Ramos (cell line): ENCODE measurements around the gene LRRFIP2.
"Not testable (repeated sequence)": the region's sequence is repeated elsewhere in the genome, so short reads cannot be mapped to it uniquely, and the experiment has no call there.

ENCODE experiments used
- in situ Hi-C: fragments of 300-500 bp; cut with MboI; formaldehyde crosslinking; loops from one replicate; pipeline ENCODE4 v1.14.3; 2022; ENCODE audit warnings: low sequenced_read_pairs; ENCODE audit not compliant: unreplicated experiment

Gene LRRFIP2

GRCh38 chr3:37147666-37148065, 26.7 kb downstream of the LRRFIP2 start:
- in situ Hi-C loops: no loop called here

- in situ Hi-C loops: not testable (repeated sequence)
These were observed 27.5 kb downstream of the LRRFIP2 start for GRCh38 chr3:37146927-37147326.

DNA sequence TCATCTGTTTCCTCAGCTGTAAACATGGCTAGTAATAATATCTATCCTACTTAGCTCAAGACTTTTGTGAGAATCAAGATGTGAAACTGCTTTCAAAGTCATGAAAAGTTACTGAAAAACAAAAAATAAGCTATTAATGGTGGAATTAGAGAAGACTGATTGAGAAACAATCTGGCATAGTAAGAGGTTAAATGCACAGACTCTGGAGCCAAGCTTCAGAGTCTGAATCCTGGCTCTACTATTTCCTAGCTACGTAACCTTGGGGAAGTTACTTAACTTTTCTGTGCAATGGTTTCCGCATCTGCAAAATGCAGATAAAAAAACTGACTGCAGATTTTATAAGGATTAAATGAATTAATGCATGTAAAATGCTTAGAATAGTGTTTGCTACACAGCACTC, 28.8 kb downstream of the LRRFIP2 start:
- in situ Hi-C loops: no loop called here

DNA sequence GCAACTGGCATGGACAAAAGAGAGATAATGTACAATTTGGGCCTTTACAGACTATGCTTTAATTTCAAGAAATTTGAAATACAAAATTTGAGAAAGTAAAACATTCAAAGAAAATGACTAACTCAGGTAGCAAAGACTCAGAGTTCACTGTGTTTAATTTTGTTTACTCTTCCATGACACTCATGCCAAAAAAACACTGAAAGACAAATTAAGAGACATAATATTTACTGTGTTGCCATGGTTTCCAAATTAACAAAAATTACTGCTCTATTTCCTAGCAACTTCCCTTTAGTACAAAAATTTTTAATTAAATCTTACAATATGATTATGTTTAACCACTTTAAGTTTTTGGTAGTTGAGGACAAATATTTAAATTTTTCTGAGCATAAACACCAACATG, 29.6 kb downstream of the LRRFIP2 start:
- in situ Hi-C loops: no loop called here

GRCh38 chr3:37143821-37144220, 30.6 kb downstream of the LRRFIP2 start:
- in situ Hi-C loops: no loop called here

DNA sequence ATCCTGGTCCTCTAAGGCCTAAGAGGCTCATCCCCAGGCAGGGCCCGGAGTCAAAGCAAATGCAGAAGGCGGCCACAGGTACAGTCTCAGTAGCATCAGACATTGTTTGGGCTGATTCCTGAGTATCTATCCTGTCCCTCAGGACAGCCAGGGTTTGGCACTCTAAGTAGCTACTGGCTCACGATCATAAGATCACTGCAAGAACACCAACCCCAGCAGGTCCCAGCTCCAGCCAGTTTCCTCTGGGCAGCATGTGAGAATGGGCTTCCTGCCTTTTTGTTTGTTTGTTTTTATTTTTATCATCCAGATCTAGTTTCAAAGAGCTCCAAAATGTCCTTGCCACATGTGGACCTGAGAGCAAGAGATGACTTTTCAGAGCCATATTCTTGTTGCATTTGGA, 32.7 kb downstream of the LRRFIP2 start:
- in situ Hi-C loops: no loop called here

DNA sequence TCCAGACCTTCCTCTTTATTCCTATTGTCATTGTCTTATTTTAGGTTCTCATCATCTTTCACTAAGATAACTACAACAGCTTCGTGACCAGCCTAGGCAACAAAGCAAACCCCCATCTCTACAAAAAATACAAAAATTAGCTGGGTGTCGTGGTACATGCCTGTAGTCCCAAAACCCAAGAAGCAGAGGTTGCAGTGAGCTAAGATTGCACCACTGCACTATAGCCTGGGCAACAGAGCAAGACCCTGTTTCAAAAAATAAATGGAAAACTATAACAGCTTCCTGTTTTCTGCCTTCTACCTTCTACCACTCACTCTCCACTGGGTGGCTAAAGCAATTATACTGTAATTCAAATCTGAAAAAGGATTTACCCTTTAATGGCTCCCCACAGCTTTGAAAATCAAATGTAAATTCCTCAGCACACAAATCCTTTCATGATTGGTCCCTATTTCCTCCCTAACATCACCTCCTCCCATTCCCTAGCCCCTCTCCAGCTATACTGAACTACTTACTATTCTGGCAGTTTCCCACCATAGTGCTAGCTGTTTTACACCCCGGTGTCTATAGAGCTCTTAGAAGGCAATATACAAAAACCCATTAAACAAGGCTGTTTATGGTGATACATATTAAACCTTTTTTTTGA, 33.4 kb downstream of the LRRFIP2 start:
- in situ Hi-C loops: no loop called here

DNA sequence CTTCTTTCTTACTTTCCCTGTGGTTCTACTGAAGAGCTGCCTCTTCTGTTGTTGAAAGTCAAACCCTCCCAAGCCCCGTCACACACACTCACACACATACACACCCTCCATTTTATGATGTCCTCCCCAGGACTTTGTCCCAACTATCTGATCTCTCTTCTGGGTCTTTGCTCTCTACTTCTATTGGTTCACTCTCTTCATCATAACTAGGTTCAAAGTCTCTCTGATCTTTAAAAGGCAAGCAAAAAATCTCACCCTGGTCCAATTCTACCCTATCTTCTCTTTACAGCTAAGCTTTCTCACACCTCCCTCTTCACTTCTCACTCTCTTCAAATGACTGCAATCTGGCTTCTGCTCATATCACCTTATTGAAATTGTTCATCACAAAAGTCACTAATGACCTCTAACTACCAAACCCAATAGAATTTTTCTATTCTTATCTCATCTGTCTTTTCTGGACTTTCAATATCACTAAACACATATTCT, 34.8 kb downstream of the LRRFIP2 start:
- in situ Hi-C loops: no loop called here

- in situ Hi-C loops: no loop called here
These were observed 35.6 kb downstream of the LRRFIP2 start for GRCh38 chr3:37138816-37139215.

DNA sequence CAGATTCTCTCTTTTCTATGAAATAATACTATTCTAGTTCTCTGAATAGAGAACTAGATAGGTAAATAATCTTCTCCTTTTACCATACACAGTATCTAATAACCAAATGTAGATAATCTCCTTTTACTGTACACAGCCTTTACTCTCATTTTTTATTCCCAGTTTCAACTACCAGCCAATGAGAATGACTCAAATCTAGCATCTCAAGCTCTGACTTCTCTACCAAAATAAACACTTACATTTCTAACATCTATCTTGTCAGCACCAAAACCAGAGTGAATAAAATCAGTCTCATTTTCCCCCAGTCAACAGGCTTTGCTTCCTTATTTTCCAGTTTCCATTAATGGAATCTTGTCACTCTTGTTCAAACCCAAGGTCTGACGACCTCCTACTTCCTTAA, 36.9 kb downstream of the LRRFIP2 start:
- in situ Hi-C loops: no loop called here

DNA sequence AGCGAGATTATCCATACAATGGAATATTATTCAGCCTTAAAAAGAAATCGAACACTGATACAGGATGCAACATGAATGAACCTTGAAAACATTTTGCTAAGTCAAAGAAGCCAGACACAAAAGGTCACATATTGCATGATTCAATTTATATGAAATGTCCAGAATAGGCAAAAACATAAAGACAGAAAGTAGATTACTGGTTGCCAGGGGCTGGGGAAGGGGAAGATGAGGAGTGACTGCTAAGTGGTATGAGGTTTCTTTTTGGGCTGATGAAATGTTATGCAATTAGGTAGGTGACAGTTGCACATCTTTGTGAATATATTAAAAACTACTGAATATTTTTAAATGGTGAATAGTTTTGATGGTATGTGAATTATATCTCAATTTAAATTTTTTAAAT, 38.3 kb downstream of the LRRFIP2 start:
- in situ Hi-C loops: no loop called here

DNA sequence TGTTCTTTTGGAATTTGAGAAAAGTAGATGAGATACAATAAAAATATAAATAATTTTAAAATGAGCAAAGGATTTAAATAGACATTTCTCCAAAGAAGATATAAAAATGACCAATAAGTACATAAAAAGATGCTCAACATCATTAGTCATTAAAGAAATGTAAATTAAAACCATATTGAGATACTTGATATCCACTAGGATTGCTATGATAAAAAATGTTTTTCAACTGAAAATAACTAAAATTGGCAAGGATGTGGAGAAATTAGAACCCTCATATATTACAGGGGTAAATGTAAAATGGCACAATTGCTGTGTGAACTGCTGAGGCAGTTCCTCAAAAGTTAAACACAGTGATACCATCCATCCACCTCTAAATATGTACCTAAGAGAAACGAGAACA, 38.8 kb downstream of the LRRFIP2 start:
- in situ Hi-C loops: no loop called here

GRCh38 chr3:37132334-37132733, 42.0 kb downstream of the LRRFIP2 start:
- in situ Hi-C loops: no loop called here

DNA sequence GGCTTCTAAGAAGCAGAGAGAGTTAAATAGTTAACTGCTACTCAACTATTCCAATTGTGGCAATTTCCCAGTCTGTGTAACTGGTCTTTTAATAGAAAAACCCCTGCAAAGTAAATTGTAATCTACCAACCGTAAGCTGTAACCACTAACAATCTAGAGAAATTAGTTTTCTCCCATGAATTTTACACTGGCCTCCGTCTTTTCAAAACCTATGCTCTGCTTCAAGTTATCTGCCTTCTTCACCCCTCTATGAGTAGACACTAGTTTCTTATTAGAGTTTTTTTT, 42.6 kb downstream of the LRRFIP2 start:
- in situ Hi-C loops: no loop called here

GRCh38 chr3:37130984-37131859, 43.2 kb downstream of the LRRFIP2 start:
- in situ Hi-C loops: no loop called here

DNA sequence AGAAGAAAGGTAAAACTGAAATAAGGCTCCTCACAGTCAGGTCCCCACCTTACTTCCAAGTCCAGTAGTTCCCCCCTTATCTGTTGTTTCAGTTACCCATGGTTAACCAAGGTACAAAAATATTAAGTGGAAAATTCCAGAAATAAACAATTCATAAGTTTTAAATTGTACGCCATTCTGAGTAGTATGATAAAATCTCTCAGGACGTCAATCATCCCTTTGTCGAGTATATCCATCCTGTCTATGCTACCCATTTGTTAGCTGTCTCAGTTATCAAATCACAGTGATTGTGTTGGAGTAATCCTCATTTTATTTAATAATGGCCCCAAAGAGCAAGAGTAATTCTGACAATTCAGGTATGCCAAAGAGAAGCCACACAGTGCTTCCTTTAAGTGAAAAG, 43.9 kb downstream of the LRRFIP2 start:
- in situ Hi-C loops: no loop called here

GRCh38 chr3:37129871-37130270, 44.5 kb downstream of the LRRFIP2 start:
- in situ Hi-C loops: no loop called here

- in situ Hi-C loops: no loop called here
These were observed 47.0 kb downstream of the LRRFIP2 start for GRCh38 chr3:37127340-37127739.

DNA sequence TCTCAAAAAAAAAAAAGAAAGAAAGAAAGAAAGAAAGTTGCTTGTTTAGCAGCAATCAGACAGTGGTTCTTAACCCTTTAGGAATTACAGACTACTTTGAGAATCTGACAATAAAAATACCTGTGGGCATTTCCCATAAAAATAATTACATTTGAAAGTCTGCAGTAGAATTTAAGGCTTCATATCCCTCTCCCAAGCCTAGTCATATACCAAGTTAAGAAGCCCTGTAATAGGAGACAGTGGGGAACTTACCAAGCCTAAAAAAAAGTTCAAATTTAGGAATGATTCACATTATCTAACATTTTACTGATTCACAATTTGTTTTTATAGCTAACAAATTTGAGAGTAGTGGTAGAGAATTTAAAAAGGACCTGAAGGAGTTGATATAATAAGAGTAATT, 47.5 kb downstream of the LRRFIP2 start:
- in situ Hi-C loops: no loop called here

GRCh38 chr3:37125195-37126073, 48.9 kb downstream of the LRRFIP2 start:
- in situ Hi-C loops: no loop called here

- in situ Hi-C loops: no loop called here
These were observed 49.9 kb downstream of the LRRFIP2 start for GRCh38 chr3:37124435-37124834.
